ENCODE measurements around the gene LAMTOR3.

Gene LAMTOR3, protein sequence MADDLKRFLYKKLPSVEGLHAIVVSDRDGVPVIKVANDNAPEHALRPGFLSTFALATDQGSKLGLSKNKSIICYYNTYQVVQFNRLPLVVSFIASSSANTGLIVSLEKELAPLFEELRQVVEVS

DNA sequence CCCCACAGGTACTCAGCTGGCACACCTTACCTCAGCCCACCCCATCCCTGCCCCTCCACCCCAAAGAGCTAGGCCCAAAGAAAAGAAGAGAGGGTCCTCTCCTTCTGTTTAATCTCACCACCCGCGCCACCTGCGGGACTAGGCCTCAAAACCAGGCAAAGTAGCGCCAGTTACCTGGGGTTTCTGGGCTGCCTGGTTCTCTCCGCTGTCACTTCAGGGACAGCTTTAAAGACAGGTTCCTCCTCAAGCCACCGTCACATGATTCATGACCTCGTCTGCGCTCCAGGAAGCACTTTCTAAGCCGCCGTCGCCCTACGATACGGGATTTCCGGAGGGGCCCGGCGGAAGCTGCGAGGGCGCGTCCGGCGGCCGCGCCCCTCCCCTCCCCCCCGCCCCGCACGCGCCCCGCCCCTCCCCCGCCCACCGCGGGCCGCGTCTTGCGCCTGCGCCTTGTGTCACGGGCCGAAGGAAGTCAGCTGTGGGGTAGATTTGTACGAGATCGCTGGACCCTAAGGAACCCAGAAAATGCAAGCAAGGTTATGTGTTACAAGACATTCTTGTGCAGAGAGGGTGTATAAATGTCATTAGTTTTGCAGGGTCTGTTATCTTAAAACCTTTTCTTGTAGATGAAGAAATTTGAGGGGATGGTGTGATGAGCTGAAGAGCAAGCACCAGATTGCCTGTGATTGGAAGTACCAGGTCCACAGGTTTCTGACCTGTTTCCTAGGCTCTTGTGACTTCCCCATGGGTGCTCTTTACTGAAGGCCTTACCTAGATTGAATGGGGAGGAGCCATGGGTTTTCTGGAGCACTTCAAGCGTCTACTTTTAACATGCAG, at the start of gene LAMTOR3:
Gene LAMTOR3, minus strand, starts transcription at position 267 of the 837 bp plus-strand sequence. CDS start 464 bp downstream, outside the sequence.
- DNase-seq: peak; percentile 96

DNA sequence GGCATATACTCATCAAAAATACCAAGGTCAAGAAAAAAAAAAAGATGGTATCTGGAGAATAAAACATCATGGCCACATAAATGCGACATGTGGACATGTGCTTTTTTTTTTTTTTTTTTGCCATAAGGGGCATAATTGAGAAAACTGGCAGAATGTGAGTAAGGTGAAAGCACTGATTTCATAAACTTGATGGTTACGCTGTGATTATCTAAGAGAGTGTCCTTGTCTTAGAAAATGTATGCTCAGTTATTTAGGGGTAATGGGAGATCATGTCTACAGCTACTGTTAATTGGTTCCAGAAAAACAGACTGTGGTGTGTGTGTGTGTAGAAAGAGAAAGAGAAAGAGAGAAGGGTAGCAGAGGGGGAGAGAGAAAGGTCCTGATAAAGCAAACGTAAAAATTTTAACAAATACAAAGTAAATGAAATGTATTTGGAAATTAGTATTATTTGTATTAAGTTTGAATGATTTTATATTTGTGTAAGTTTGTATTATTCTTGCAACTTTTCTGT, 44.1 kb upstream of the LAMTOR3 start:
- no peak for DNase-seq

DNA sequence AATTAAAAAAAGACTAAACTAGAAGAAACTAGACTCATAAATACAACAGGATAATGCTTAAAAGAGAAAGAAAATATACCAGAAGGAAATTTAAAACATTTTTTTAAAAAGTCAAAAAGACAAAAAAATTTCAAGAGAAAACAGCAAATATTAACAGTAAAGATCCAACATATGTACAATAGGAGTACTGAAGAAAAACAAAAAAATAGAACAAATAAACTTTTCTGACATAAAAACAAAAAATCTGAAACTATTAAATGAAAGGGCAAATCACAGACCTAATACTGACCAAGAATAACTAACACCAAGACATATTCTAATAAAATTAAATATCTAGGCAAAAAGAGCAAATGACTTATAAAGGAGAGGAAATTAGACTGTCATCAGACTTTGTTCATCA, 40.7 kb upstream of the LAMTOR3 start:
- DNase-seq: no peak

GRCh38 chr4:99927566-99927965, 33.3 kb upstream of the LAMTOR3 start:
- DNase-seq: no peak

GRCh38 chr4:99921174-99921573, 26.9 kb upstream of the LAMTOR3 start:
- DNase-seq: no peak

DNA sequence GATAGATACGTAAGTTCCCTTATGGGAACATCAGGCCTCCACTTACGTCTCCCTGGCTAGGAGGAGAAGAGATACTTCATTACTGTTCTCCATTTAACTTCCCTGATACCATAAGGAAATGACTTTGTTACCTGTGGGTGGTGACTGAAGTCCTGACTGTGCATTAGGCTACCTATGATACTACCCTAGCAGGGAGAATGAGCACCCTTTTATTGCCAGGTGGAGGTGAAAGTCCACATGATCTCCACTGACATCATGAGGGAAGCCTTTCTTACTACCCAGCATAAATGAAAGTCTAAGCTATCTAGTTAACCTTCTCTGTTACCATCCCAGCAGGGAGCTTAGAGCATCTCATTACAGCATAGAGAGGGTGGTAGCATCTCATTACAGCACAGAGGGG, 24.4 kb upstream of the LAMTOR3 start:
- no peak for DNase-seq

- no peak for DNase-seq
These were observed 23.3 kb upstream of the LAMTOR3 start for GRCh38 chr4:99917575-99917974.

- DNase-seq: no peak
These were observed 21.2 kb upstream of the LAMTOR3 start for GRCh38 chr4:99915449-99915848.

- DNase-seq: no peak
These were observed 771 bp upstream of the LAMTOR3 start for GRCh38 chr4:99894998-99895397.

- DNase-seq: peak; percentile 43
These were observed 427 bp downstream of the LAMTOR3 start for GRCh38 chr4:99893839-99894160.

- no peak for DNase-seq
These were observed 1.2 kb downstream of the LAMTOR3 start for GRCh38 chr4:99893029-99893428.

GRCh38 chr4:99891351-99891750, 2.9 kb downstream of the LAMTOR3 start:
- no peak for DNase-seq

- no peak for DNase-seq
These were observed 6.4 kb downstream of the LAMTOR3 start for GRCh38 chr4:99887837-99888236.

DNA sequence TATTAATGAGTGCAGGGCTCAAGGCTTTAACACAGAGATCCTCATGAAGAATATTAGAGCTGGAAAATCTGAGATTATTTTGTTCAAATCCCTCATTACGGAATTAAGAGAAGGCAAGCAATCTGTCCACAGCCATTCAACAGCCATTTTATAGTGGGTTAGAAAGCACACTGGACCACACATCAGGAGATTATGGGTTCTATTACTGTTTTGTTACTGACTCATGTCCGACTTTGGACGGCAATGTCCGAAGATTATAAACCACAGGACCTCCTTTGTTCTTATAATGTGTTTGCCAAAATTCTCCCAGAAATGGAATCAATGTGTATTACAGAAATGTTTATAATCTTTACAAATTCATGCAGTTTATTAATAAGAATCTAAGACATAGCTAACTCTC, 8.1 kb downstream of the LAMTOR3 start:
- DNase-seq: no peak

GRCh38 chr4:99885687-99886086, 8.5 kb downstream of the LAMTOR3 start:
- DNase-seq: no peak

- DNase-seq: peak; percentile 55
These were observed 9.1 kb downstream of the LAMTOR3 start for GRCh38 chr4:99885063-99885664.

- DNase-seq: no peak
These were observed 14.8 kb downstream of the LAMTOR3 start for GRCh38 chr4:99879458-99879857.

DNA sequence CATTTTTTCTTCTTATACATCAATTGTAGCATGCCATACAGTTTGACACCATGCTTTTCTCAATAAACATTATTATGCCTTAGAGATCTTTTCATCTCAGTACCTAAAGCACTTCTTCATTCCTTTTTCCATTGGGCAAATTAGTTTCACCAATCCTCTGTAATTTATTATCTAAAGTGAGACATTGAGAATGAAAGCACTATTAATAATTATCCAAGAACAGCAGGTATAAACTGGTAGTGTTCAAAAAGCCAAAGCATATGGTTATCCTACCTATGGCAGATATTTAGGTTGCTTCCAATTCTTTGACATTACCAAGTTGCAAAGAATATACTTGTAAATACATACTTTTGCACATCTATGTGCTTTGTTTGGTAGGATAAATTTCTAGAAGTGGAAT, 15.6 kb downstream of the LAMTOR3 start:
- no peak for DNase-seq

- no peak for DNase-seq
These were observed 17.3 kb downstream of the LAMTOR3 start for GRCh38 chr4:99876946-99877345.

GRCh38 chr4:99875071-99875470, 19.2 kb downstream of the LAMTOR3 start:
- no peak for DNase-seq

GRCh38 chr4:99872570-99872969, 21.7 kb downstream of the LAMTOR3 start:
- DNase-seq: no peak

DNA sequence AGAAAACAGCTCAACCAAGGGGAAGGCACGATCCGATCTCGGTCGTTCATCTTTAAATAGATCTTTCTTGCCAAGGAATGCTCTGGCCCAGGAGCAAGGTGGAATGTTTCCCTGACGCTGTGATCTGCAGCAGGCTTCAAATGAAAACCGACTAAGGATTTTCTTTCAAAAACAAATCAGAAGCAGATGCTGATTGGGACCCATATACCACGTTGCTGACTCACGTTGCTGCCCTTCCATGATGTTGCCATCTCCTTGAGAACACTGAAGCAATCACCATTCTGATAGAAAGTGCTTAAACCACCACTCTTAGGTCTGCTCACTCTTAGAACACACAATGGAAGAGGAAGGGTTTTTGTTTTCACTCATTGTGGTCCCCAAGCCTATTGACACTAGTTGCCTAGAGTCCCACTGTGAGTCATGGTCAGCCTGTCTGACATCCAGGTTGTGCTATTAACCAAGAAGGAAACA, 26.1 kb downstream of the LAMTOR3 start:
- peak; percentile 55 for DNase-seq

DNA sequence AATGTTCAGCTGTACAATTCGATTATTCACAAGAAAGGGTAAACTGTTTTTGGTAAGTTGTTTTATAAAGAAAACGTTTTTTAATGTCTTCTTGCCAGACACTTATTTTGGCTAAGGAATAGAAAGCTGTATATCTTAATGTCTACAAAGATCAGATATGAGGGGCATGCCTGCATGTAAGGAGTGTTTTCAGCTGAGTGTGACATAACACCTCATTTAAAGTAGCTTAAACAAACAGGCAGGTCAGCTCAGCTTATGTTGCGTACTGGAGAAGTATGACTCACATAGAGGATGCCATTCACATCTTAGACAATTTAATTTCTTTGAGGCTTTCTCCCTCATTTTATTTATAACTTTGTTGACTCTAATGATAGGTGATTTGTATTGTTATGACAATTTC, 30.4 kb downstream of the LAMTOR3 start:
- DNase-seq: no peak
